ENCODE measurements around the gene KLHDC10. TPM values are rescaled to one million over a fixed set of nuclear protein-coding genes. Genes with fewer than 3 reads are reported as not detected.

Gene KLHDC10
- total RNA-seq, 1 donor from 2014 or later = 26.6 TPM

DNA sequence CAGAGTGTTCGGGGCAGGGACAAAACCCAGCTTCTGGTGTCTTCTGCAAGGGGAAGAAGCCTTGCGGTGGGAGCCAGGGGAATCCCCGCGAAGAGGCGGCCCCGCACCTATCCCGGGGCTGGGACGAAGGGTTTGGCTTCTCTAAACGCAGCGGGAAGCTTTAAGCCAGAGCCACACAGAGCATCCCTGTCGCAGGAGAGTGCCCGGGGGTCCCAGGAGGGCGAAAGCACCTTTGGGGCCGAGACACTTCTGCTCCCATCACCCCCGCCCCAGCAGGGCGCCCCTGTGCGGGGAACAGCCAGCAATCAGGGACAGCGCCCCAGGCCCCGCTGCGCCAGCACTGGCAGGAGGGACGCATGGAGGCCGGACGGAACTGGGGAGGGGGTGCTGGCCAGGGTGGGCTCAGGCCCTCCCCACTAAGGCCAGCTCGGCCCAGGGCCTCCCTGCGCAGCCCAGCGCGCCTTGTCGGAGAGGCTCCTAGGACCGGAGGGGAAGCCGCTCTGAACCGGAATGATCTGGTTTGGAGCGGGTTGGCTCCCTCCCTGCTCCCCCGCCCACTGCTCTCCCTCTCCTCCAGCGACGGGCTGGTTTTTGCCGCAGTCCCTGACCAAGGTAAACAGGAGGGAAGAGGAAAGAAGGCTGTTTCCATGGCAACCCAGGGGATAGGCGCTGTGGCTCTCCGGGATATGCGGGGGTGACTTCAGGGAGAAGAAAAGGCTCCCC is 71.0 kb downstream of the KLHDC10 start:
- Mint-ChIP-seq H3K4me3 (peak overlapping the region; percentile 77), H3K27ac (peak overlapping the region; percentile 99), H3K9me3 (no peaks in the 10 kb centered on the region), H3K27me3 (ENCODE audit: insufficient read depth, low read depth) (peaks cover 13% of the 10 kb centered on the region), H3K4me1 (peaks cover 49% of the 10 kb centered on the region), H3K36me3 (peaks cover 15% of the 10 kb centered on the region)
- peak; percentile 93 for DNase-seq (ENCODE audit: low spot score)
- Histone ChIP-seq H4K20me1 (ENCODE audit: low read depth) (no peaks in the 10 kb centered on the region), H3K9me3 (ENCODE audit: low read depth) (no peaks in the 10 kb centered on the region), H3F3A (ENCODE audit: low read depth) (peaks cover 30% of the 10 kb centered on the region), H3K4me3 (peak overlapping the region; percentile 3), H3K27me3 (no peaks in the 10 kb centered on the region), H3K79me2 (ENCODE audit: low read depth) (no peaks in the 10 kb centered on the region), H3K4me1 (peaks cover 25% of the 10 kb centered on the region), H3K9ac (peak overlapping the region; percentile 17), H3K36me3 (no peaks in the 10 kb centered on the region), H3K27ac (peak overlapping the region; percentile 89), H2AFZ (replicated peaks) (peak overlapping the region; percentile 21), H3K4me2 (peak overlapping the region; percentile 30)
- no peak for TF ChIP-seq EZH2 (IDR thresholded peaks at IDR 0.05)
- TF ChIP-seq EZH2phosphoT487 (IDR thresholded peaks at IDR 0.05) = no peak
- TF ChIP-seq, protein P1, sequence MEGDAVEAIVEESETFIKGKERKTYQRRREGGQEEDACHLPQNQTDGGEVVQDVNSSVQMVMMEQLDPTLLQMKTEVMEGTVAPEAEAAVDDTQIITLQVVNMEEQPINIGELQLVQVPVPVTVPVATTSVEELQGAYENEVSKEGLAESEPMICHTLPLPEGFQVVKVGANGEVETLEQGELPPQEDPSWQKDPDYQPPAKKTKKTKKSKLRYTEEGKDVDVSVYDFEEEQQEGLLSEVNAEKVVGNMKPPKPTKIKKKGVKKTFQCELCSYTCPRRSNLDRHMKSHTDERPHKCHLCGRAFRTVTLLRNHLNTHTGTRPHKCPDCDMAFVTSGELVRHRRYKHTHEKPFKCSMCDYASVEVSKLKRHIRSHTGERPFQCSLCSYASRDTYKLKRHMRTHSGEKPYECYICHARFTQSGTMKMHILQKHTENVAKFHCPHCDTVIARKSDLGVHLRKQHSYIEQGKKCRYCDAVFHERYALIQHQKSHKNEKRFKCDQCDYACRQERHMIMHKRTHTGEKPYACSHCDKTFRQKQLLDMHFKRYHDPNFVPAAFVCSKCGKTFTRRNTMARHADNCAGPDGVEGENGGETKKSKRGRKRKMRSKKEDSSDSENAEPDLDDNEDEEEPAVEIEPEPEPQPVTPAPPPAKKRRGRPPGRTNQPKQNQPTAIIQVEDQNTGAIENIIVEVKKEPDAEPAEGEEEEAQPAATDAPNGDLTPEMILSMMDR (IDR thresholded peaks at IDR 0.05) = no peak

DNA sequence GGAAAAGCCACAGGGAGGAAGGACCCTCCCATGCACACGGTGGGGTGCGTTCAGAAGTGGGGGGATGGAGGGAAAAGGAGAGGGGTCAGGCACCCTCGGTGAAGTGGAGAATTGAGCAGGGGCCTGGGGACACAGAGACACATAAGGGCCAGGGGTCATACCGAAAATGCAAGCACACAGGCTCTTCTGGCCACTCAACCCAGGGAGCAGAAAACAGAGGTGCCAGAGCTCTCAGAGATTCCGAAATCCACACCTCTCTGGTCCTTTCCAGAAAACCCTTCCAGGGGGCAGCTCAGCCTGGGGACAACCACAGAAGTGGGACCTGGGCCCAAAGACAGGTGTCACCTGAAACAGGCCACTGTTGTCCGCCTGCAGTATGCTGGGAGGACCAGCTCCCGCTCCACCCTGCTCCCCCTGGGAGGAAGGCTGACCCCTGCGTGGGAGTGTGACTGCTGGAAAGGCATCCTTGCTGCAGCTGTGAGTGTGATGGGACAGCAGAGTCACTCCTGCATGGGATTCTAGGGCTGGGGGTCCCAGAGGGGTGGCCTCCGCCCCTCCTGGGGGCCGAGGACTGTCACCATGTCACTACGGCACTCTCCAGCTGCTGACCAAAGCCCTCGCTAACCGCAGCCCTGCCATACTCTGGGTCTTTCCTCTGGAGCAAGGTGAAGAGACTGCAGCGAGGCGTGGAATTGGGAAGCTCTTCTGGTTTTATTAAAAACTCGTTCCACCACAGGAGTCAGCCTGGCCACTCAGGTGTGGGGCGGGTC is 71.7 kb downstream of the KLHDC10 start:
- DNase-seq (ENCODE audit: low spot score) = peak; percentile 23
- peak overlapping the region; percentile 99 for H3K27ac Mint-ChIP-seq
- no peaks in the 10 kb centered on the region for H3K27me3 ChIP-seq
- peak overlapping the region; percentile 21 for H2AFZ ChIP-seq (replicated peaks)
- no peaks in the 10 kb centered on the region for H3K9me3 Mint-ChIP-seq
- H3F3A ChIP-seq (ENCODE audit: low read depth) = peaks cover 30% of the 10 kb centered on the region
- H3K4me1 Mint-ChIP-seq = peaks cover 49% of the 10 kb centered on the region
- H3K9me3 ChIP-seq (ENCODE audit: low read depth) = no peaks in the 10 kb centered on the region
- H3K4me3 Mint-ChIP-seq = peak overlapping the region; percentile 77
- no peak overlapping the region for H3K9ac ChIP-seq
- TF ChIP-seq EZH2phosphoT487 (IDR thresholded peaks at IDR 0.05) = no peak
- TF ChIP-seq, protein P1 (IDR thresholded peaks at IDR 0.05) = no peak
- TF ChIP-seq EZH2 (IDR thresholded peaks at IDR 0.05) = no peak
- H3K79me2 ChIP-seq (ENCODE audit: low read depth) = no peaks in the 10 kb centered on the region
- H3K4me1 ChIP-seq = peaks cover 25% of the 10 kb centered on the region
- peak overlapping the region; percentile 89 for H3K27ac ChIP-seq
- H4K20me1 ChIP-seq (ENCODE audit: low read depth) = no peaks in the 10 kb centered on the region
- peak overlapping the region; percentile 30 for H3K4me2 ChIP-seq
- H3K4me3 ChIP-seq = peak overlapping the region; percentile 3
- H3K36me3 ChIP-seq = no peaks in the 10 kb centered on the region
- H3K27me3 Mint-ChIP-seq (ENCODE audit: insufficient read depth, low read depth) = peaks cover 13% of the 10 kb centered on the region
- peaks cover 13% of the 10 kb centered on the region for H3K36me3 Mint-ChIP-seq

DNA sequence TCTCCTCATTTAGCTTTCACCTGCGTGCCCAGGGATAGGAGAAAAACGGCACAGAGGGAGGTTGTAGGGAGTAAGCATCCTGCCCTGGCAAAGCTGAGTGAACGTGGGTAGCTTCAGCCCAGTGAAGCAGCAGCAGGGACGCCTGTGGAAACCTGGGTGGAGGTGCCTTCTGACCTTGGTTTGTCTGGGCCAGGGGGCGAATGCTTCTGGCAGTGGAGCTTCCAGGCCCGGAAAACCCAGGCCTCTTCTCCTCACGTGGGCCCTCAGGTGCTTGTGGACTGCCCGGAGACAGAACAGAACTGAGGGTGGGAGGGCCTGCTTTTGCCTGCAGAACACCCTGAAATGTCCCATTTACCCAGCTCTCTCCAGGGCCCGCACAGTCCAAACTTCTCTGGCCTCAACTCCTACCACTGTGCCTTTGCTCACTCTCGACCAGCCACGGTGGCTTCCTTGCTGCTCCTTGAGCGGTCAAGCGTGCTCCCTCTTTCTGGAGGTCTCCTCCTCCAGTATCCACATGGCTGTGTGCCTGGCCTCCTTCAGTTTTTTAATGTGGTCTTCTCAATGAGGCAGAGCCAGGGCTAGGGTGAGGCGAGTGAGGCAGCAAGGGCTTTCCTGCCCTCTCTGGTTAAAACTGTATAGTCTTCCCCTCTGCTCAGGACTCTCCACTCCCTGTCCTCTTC is 72.5 kb downstream of the KLHDC10 start:
- Mint-ChIP-seq H3K36me3 (peaks cover 10% of the 10 kb centered on the region), H3K4me3 (peak overlapping the region; percentile 53), H3K27ac (peak overlapping the region; percentile 87), H3K27me3 (ENCODE audit: insufficient read depth, low read depth) (peaks cover 13% of the 10 kb centered on the region), H3K9me3 (no peaks in the 10 kb centered on the region), H3K4me1 (peaks cover 49% of the 10 kb centered on the region)
- TF ChIP-seq EZH2 (IDR thresholded peaks at IDR 0.05) (no peak), EZH2phosphoT487 (IDR thresholded peaks at IDR 0.05) (no peak)
- TF ChIP-seq, protein P1 (IDR thresholded peaks at IDR 0.05) = no peak
- no peaks in the 10 kb centered on the region for H3K27me3 ChIP-seq
- no peaks in the 10 kb centered on the region for H4K20me1 ChIP-seq (ENCODE audit: low read depth)
- H3F3A ChIP-seq (ENCODE audit: low read depth) = peaks cover 30% of the 10 kb centered on the region
- no peak overlapping the region for H3K9ac ChIP-seq
- H3K4me3 ChIP-seq = no peak overlapping the region
- no peak overlapping the region for H2AFZ ChIP-seq (replicated peaks)
- peaks cover 25% of the 10 kb centered on the region for H3K4me1 ChIP-seq
- H3K4me2 ChIP-seq = peak overlapping the region; percentile 30
- H3K36me3 ChIP-seq = no peaks in the 10 kb centered on the region
- DNase-seq (ENCODE audit: low spot score) = no peak
- no peaks in the 10 kb centered on the region for H3K9me3 ChIP-seq (ENCODE audit: low read depth)
- no peaks in the 10 kb centered on the region for H3K79me2 ChIP-seq (ENCODE audit: low read depth)
- no peak overlapping the region for H3K27ac ChIP-seq
